Measurements from ENCODE around the gene TIAM2. TPM values are rescaled to one million over a fixed set of nuclear protein-coding genes. Genes with fewer than 3 reads are reported as not detected.

Gene TIAM2
- total and polyA plus RNA-seq, 10 of the 15 experiments (the other 5 are each of a cell fraction or from before 2014, with no cell fraction given), result 1.1 to 10.5 (median 2.3) TPM

DNA sequence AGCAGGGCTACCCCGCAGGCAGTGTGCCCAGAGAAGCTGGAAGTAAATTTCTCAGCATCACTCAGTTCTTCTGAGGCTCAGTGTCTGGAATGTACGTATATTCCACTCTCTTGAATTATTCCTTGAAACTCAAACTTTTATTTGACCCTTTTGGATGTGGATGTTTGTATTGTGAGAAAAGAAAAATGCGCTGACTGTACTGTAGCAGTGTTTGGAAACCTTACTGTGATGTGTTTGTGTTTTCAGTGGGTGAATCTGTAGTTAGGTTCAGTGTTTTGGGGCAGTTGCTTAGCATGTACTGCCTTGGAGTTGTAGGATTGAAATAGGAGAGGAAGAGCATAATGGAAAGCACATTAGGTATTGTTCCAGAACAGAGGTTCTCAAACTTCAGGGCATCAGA lies 13.5 kb downstream of the TIAM2 start:
- Histone ChIP-seq H3K4me1 (ENCODE audit: control insufficient read depth, insufficient read depth, low read length) (no peaks in the 10 kb centered on the region; the same call in 1 of the 2 replicates), H2AFZ (ENCODE audit: control insufficient read depth, low read depth, low read length) (no peak overlapping the region), H4K20me1 (ENCODE audit: control insufficient read depth, insufficient read depth) (no peaks in the 10 kb centered on the region), H3K4me3 (no peak overlapping the region), H3K27me3 (replicated peaks in 1 of 2; ENCODE audit: control insufficient read depth in 2 of 2, insufficient read depth in 2 of 2, low read length in 1 of 2) (no peaks in the 10 kb centered on the region; a peak in 1 of 4 replicates), H3K36me3 (ENCODE audit: control insufficient read depth in 2 of 2, insufficient read depth in 2 of 2, low read length in 1 of 2) (no peaks in the 10 kb centered on the region), H3K79me2 (ENCODE audit: control insufficient read depth, insufficient read depth, low read length) (no peaks in the 10 kb centered on the region), H3K27ac (ENCODE audit: control insufficient read depth, insufficient read depth) (no peak overlapping the region), H3K9me3 (replicated peaks; ENCODE audit: control insufficient read depth, insufficient read depth, low read length) (no peaks in the 10 kb centered on the region), H3K9ac (ENCODE audit: control insufficient read depth, insufficient read depth, low read length) (no peak overlapping the region), H3K4me2 (ENCODE audit: control insufficient read depth, insufficient read depth) (no peak overlapping the region)
- DNase-seq (ENCODE audit: low read depth, low spot score) (no peak), FAIRE-seq (no peak), ATAC-seq (no peak)
- CTCF ChIA-PET, result no interaction called here
- SMC1A ChIA-PET (ENCODE audit: uncharacterized antibody, unreplicated experiment), result no interaction called here
- TF ChIP-seq WRNIP1 (IDR thresholded peaks at IDR 0.05; ENCODE audit: borderline replicate concordance, low read depth, low read length) (no peak), SREBF2 (IDR thresholded peaks at IDR 0.05; ENCODE audit: low read length) (no peak), KAT2A (conservative IDR thresholded peaks at IDR 0.05; ENCODE audit: control insufficient read depth, low read depth, low read length) (no peak), ZNF217 (IDR thresholded peaks at IDR 0.05) (no peak), IKZF2 (IDR thresholded peaks at IDR 0.05) (no peak)
- in situ Hi-C loops (cut with MboI) (no loop called here), intact Hi-C loops (cut with micrococcal nuclease; ENCODE audit: unreplicated experiment) (no loop called here)
- POLR2A ChIA-PET, result no interaction called here
- BruUV-seq (replicated peaks), result no TSS peak
- RAD21 ChIA-PET (ENCODE audit: unreplicated experiment), result no interaction called here
- 20% methylated on average over 3 of the region's 3 CpGs for WGBS (ENCODE audit: insufficient coverage, insufficient replicate concordance, low lambda C conversion rate, missing lambda C conversion rate)

DNA sequence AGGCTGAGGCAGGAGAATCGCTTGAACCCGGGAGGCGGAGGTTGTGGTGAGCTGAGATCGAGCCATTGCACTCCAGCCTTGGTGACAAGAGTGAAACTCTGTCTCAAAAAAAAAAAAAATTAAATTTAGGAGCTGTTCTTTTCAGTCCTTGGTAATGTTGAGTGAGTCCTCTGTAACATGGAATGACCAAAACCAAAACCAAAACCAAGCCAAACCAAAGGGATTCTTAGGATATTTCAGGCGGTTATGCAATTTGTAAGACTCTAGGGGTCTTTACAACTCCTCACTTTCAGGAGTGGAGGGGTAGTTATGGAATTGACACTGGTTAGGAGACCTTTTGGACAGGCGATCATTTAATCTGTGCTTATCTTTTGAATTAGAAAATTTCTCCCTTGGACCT lies 15.8 kb downstream of the TIAM2 start:
- in situ Hi-C loops (cut with MboI) (no loop called here), intact Hi-C loops (cut with micrococcal nuclease; ENCODE audit: unreplicated experiment) (no loop called here)
- H3K27me3 ChIP-seq (replicated peaks in 1 of 2; ENCODE audit: control insufficient read depth in 2 of 2, insufficient read depth in 2 of 2, low read length in 1 of 2), result peaks cover 0 to 1% of the 10 kb centered on the region in 2 experiments; a peak in 2 of 4 replicates
- CTCF ChIA-PET, result interaction anchor here (0.6 to 1.2 kb wide), 3 partner anchors 11 to 781 kb away, joined by 3 read pairs; no protein-coding TSS in a partner anchor
- 69% methylated on average over 6 of the region's 6 CpGs for WGBS (ENCODE audit: insufficient coverage, insufficient replicate concordance, low lambda C conversion rate, missing lambda C conversion rate)
- DNase-seq (ENCODE audit: low read depth, low spot score) (no peak), FAIRE-seq (no peak), ATAC-seq (no peak)
- TF ChIP-seq, protein P1, sequence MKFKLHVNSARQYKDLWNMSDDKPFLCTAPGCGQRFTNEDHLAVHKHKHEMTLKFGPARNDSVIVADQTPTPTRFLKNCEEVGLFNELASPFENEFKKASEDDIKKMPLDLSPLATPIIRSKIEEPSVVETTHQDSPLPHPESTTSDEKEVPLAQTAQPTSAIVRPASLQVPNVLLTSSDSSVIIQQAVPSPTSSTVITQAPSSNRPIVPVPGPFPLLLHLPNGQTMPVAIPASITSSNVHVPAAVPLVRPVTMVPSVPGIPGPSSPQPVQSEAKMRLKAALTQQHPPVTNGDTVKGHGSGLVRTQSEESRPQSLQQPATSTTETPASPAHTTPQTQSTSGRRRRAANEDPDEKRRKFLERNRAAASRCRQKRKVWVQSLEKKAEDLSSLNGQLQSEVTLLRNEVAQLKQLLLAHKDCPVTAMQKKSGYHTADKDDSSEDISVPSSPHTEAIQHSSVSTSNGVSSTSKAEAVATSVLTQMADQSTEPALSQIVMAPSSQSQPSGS (IDR thresholded peaks at IDR 0.05; ENCODE audit: low read length), result no peak
- no peak for TF ChIP-seq JUND (IDR thresholded peaks at IDR 0.05; ENCODE audit: low read depth, low read length)
- TF ChIP-seq, protein P2, sequence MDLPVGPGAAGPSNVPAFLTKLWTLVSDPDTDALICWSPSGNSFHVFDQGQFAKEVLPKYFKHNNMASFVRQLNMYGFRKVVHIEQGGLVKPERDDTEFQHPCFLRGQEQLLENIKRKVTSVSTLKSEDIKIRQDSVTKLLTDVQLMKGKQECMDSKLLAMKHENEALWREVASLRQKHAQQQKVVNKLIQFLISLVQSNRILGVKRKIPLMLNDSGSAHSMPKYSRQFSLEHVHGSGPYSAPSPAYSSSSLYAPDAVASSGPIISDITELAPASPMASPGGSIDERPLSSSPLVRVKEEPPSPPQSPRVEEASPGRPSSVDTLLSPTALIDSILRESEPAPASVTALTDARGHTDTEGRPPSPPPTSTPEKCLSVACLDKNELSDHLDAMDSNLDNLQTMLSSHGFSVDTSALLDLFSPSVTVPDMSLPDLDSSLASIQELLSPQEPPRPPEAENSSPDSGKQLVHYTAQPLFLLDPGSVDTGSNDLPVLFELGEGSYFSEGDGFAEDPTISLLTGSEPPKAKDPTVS (IDR thresholded peaks at IDR 0.05; ENCODE audit: low read depth, low read length), result no peak
- no peaks in the 10 kb centered on the region for H3K9me3 ChIP-seq (replicated peaks; ENCODE audit: control insufficient read depth, insufficient read depth, low read length)
- H3K4me2 ChIP-seq (ENCODE audit: control insufficient read depth, insufficient read depth), result no peak overlapping the region
- H4K20me1 ChIP-seq (ENCODE audit: control insufficient read depth, insufficient read depth), result no peaks in the 10 kb centered on the region
- RAD21 ChIA-PET (ENCODE audit: unreplicated experiment), result no interaction called here
- H3K4me1 ChIP-seq (ENCODE audit: control insufficient read depth, insufficient read depth, low read length), result no peaks in the 10 kb centered on the region
- H2AFZ ChIP-seq (ENCODE audit: control insufficient read depth, low read depth, low read length), result no peak overlapping the region
- no TSS peak for BruUV-seq (replicated peaks)
- no peaks in the 10 kb centered on the region for H3K79me2 ChIP-seq (ENCODE audit: control insufficient read depth, insufficient read depth, low read length)
- no peak overlapping the region for H3K9ac ChIP-seq (ENCODE audit: control insufficient read depth, insufficient read depth, low read length)
- H3K27ac ChIP-seq (ENCODE audit: control insufficient read depth, insufficient read depth), result no peak overlapping the region
- POLR2A ChIA-PET, result no interaction called here
- SMC1A ChIA-PET (ENCODE audit: uncharacterized antibody, unreplicated experiment), result no interaction called here
- H3K4me3 ChIP-seq, result no peak overlapping the region
- no peaks in the 10 kb centered on the region for H3K36me3 ChIP-seq (ENCODE audit: control insufficient read depth in 2 of 2, insufficient read depth in 2 of 2, low read length in 1 of 2)

Data from GM12878 (cell line).